ENCODE data around the gene ASTN2.

Gene ASTN2

GRCh38 chr9:116800885-116801284 lies 614.0 kb downstream of the ASTN2 start:
- no peak for DNase-seq (ENCODE audit: low spot score)

GRCh38 chr9:116800074-116800473 lies 614.8 kb downstream of the ASTN2 start:
- no peak for DNase-seq (ENCODE audit: low spot score)

- DNase-seq (ENCODE audit: low spot score) = no peak
These were observed 616.3 kb downstream of the ASTN2 start for GRCh38 chr9:116798521-116798920.

DNA sequence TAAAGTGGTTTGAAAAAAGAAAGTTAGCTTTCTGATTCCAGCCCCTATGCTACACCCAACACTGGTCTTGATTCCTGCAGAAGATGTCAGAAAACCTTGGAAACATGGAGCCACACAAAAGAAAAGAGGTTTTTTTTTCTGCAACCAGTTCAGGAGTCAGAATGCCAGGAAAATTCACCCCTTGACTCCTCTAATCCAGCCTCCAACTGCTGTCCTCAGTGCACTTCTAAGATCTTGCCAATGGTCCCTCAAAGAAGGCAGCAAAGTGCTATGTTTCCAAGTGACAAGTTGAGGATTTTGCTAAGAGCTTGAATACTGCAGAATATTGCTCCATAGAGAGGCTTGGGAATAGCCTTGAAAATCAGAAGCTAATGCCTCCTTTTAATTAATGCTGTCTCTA lies 617.6 kb downstream of the ASTN2 start:
- no peak for DNase-seq (ENCODE audit: low spot score)

DNA sequence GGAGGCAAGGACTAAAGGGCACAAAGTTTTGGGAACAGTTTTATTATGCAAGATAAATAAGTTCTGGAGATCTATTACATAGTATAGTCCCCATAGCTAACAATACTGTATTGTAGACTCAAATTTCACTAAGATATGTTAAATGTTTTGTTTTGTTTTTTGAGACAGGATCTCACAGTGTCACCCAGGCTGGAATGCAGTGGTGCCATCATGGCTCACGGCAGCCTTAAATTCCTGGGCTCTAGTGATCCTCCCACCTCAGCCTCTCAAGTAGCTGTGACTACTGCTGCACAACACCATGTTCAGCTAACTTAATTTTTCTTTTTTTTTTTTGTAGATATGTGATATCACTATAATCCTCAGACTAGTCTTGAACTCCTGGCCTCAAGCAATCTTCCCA lies 618.2 kb downstream of the ASTN2 start:
- DNase-seq (ENCODE audit: low spot score) = no peak

DNA sequence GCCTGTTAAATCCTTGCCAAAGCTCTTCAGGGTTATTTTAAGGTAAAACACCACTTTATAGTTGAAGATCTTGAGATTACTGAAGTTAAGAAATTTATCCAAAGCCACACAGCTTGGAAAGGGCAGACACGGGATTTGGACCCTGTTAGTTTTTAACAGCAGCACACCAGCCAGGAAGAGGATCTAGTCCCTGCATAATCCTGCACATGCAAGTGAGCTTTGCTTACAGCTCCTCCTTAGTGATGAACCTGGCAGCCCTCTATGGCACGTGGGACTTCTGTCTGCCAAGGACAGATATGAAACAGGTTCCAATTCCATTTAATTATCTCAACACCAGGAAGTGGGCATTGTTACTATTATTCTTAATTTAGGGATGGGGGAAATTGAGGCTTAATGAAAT lies 619.0 kb downstream of the ASTN2 start:
- no peak for DNase-seq (ENCODE audit: low spot score)

GRCh38 chr9:116792271-116792670 lies 622.6 kb downstream of the ASTN2 start:
- no peak for DNase-seq (ENCODE audit: low spot score)

GRCh38 chr9:116791326-116791725 lies 623.5 kb downstream of the ASTN2 start:
- no peak for DNase-seq (ENCODE audit: low spot score)

DNA sequence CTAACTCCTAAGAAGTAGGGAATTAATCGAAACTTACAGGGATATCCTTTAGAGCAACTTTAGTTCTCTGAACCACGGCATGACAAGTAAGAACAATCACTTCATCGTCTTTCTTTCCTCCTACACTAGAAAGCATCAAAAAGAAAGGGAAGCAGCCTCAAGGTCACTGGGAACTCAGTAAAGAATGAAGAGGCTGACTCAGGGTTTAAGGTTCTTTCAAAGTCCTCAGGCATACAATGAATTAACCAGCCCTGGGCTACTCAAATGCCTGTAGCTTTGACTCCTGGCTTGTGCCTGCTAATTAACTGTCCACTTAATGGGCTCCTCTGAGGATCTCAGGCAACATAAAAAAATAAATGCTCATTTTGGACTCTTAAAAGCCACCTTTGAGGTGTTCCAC lies 625.8 kb downstream of the ASTN2 start:
- no peak for DNase-seq (ENCODE audit: low spot score)

DNA sequence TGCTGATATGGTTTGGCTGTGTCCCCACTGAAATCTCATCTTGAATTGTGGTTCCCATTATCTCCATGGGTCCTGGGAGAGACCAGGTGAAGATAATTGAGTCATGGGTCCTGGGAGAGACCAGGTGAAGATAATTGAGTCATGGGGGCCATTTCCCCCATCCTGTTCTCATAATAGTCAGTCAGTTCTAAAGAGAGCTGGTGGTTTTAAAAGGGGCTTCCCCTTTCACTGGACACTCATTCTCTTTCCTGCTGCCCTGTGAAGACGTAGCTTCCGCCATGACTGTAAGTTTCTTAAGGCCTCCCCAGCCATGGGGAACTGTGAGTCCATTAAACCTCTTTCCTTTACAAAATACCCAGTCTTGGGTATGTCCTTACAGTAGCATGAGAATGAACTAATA lies 628.1 kb downstream of the ASTN2 start:
- DNase-seq (ENCODE audit: low spot score) = no peak

GRCh38 chr9:116777116-116777515 lies 637.7 kb downstream of the ASTN2 start:
- no peak for DNase-seq (ENCODE audit: low spot score)

DNA sequence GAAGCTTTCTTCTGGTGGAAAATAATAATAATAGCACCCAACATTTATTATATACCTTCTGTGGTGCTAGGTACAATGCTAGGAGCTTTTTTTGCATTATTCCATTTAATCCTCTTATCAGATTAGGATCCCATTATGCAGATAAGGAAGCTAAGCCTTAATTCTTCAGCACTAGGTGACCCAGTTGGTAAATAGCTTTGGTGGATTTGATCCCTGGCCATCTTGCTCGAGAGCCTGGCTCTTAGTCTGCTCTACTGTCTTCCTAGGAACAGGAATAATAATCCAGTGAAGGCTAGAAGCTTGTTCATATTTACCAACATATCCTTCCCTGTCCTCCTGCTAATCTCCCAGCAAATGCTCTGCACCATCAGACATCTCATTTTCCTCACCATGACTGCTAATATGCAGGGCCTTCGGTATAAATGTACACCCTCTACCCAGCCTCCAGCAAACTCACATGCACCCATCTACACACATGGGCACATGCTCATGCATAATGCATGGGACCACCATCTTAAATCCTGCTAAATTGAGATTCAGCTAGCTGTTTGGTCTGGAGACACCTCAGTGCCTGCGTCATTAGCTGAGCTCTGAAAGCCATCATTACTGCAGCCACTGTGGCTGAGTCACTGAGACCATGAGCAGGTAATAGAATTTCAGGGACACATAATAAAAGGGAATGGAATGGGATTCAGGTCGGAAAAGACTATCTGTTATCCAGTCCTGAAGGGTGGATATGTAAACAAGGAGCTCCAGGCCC lies 640.3 kb downstream of the ASTN2 start:
- no peak for DNase-seq (ENCODE audit: low spot score)

- DNase-seq (ENCODE audit: low spot score) = no peak
These were observed 647.6 kb downstream of the ASTN2 start for GRCh38 chr9:116767219-116767618.

GRCh38 chr9:116765011-116765410 lies 649.8 kb downstream of the ASTN2 start:
- no peak for DNase-seq (ENCODE audit: low spot score)

- no peak for DNase-seq (ENCODE audit: low spot score)
These were observed 651.1 kb downstream of the ASTN2 start for GRCh38 chr9:116763770-116764169.

GRCh38 chr9:116760636-116761035 lies 654.2 kb downstream of the ASTN2 start:
- DNase-seq (ENCODE audit: low spot score) = no peak

GRCh38 chr9:116757030-116757429 lies 657.8 kb downstream of the ASTN2 start:
- DNase-seq (ENCODE audit: low spot score) = no peak

DNA sequence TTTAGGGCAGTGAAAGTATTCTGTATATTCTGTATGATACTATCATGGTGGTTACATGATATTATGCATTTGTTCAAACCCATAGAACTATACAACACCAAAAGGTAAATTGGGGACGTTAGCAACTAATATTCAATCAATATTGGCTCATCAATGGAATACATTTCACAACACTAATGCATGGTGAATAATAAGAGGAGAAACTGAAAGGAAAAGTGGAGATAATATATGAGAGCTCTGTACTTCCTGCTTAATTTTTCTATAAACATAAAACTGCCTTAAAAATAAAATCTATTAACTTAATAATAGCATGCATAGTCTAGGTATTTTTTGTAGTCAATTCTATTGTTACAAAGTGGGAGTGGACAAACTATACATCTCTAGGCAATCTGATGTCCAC lies 661.5 kb downstream of the ASTN2 start:
- no peak for DNase-seq (ENCODE audit: low spot score)

- DNase-seq (ENCODE audit: low spot score) = no peak
These were observed 664.3 kb downstream of the ASTN2 start for GRCh38 chr9:116750510-116750909.

DNA sequence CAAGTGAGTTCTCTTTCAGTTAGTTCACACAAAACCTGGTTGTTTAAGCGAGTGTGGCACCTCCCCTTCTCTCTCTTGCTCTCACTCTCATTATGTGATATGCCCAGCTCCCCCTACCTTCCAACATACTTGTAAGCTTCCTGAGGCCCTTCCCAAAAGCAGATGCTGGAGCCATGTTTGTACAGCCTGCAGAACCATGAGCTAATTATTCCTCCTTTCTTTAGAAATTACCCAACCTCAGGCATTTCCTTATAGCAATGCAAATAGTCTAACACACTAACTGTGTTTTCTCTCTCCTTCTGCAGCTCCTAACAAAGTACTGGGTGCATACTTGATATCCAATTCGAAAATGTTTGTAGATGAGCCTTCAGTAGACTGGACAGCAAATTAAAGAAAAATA lies 665.1 kb downstream of the ASTN2 start:
- DNase-seq (ENCODE audit: low spot score) = no peak

DNA sequence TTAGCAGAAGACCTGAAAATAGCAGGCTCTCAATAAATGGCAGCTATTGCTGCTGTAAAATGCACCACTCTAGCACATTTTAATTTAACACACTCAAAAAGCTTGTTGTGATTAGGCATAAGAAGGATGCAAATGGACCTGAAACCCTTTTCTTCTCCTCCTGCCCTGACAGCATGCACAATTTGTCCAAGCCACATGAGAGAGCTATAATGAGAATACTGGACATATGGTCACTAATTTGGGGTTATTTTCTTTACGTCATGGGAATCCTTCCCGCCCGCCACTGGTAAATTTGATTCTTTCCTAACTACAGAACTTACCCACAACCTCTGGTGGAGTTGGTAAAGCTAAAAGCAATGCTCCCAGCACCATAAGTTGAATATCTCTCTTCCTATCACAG lies 665.7 kb downstream of the ASTN2 start:
- DNase-seq (ENCODE audit: low spot score) = no peak

GRCh38 chr9:116741742-116742141 lies 673.1 kb downstream of the ASTN2 start:
- DNase-seq (ENCODE audit: low spot score) = no peak

- no peak for DNase-seq (ENCODE audit: low spot score)
These were observed 673.6 kb downstream of the ASTN2 start for GRCh38 chr9:116741086-116741740.

- peak; percentile 92 for DNase-seq (ENCODE audit: low spot score)
These were observed 677.7 kb downstream of the ASTN2 start for GRCh38 chr9:116737152-116737546.

All from AG08395 (cell line).